ENCODE measurements around the gene SYNE1.
"Not testable (repeated sequence)": the region's sequence is repeated elsewhere in the genome, so short reads cannot be mapped to it uniquely, and the experiment has no call there.

DNA sequence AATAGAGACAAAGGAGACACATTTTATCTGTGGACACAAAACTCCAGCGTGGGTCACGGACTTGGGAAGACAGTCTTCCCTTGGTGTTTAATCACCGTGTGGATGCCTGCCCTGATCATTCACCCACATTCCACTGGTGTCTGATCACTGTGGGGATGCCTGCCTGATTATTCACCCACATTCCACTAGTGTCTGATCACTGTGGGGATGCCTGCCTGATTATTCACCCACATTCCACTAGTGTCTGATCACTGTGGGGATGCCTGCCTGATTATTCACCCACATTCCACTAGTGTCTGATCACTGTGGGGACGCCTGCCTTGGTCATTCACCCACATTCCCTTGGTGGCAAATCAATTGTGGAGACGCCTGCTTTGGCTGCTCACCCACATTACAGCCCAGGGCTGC, 146.2 kb downstream of the SYNE1 start:
- TF ChIP-seq CTCF (IDR thresholded peaks at IDR 0.05; ENCODE audit: poor library complexity, severe bottlenecking); POLR2AphosphoS5 (IDR thresholded peaks at IDR 0.05); EZH2 (IDR thresholded peaks at IDR 0.05; ENCODE audit: borderline replicate concordance, insufficient read depth, low read length, poor library complexity, severe bottlenecking); SMC3 (conservative IDR thresholded peaks at IDR 0.05; ENCODE audit: poor library complexity); EP300 (conservative IDR thresholded peaks at IDR 0.05; ENCODE audit: poor library complexity, severe bottlenecking); RAD21 (conservative IDR thresholded peaks at IDR 0.05); TAF1 (IDR thresholded peaks at IDR 0.05; ENCODE audit: low read depth); MXI1 (conservative IDR thresholded peaks at IDR 0.05; ENCODE audit: poor library complexity, severe bottlenecking): not testable (repeated sequence)
- TF ChIP-seq, protein P1, sequence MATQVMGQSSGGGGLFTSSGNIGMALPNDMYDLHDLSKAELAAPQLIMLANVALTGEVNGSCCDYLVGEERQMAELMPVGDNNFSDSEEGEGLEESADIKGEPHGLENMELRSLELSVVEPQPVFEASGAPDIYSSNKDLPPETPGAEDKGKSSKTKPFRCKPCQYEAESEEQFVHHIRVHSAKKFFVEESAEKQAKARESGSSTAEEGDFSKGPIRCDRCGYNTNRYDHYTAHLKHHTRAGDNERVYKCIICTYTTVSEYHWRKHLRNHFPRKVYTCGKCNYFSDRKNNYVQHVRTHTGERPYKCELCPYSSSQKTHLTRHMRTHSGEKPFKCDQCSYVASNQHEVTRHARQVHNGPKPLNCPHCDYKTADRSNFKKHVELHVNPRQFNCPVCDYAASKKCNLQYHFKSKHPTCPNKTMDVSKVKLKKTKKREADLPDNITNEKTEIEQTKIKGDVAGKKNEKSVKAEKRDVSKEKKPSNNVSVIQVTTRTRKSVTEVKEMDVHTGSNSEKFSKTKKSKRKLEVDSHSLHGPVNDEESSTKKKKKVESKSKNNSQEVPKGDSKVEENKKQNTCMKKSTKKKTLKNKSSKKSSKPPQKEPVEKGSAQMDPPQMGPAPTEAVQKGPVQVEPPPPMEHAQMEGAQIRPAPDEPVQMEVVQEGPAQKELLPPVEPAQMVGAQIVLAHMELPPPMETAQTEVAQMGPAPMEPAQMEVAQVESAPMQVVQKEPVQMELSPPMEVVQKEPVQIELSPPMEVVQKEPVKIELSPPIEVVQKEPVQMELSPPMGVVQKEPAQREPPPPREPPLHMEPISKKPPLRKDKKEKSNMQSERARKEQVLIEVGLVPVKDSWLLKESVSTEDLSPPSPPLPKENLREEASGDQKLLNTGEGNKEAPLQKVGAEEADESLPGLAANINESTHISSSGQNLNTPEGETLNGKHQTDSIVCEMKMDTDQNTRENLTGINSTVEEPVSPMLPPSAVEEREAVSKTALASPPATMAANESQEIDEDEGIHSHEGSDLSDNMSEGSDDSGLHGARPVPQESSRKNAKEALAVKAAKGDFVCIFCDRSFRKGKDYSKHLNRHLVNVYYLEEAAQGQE (IDR thresholded peaks at IDR 0.05; ENCODE audit: borderline replicate concordance) = not testable (repeated sequence)
